Measurements from ENCODE around the gene LACTB. TPM values are rescaled to one million over a fixed set of nuclear protein-coding genes. Genes with fewer than 3 reads are reported as not detected.

Gene LACTB
- total and polyA plus RNA-seq, 2 of the 4 experiments (the other 2 are of a cell fraction) = 12.9 to 32.7 TPM

DNA sequence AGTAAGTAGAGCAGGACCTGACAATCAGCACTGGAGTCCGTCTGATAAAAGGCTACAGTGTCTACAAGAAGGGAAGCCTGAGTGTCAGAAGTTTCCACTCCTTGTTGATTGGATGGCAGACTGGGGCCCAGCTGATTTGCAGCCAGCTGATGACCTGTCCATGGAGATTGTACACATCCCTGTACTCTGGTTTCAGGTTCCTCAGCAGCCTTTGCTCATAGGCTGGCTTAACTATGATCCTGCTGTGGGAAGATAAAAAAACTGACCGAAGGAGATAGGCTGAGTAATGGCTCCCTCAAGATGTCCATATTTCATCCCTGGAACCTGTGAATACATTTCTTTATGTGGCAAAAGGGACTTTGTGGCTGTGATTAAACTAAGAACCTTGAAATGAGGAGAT, 11.7 kb upstream of the LACTB start:
- Histone ChIP-seq H3K79me1 (ENCODE audit: low read depth in 1 of 2, low read length in 2 of 2) (peaks cover 0 to 7% of the 10 kb centered on the region in 2 experiments; a peak in 2 of 4 replicates), H3K4me2 (ENCODE audit: low read depth, low read length) (no peak overlapping the region), H4K5ac (ENCODE audit: low read depth, low read length) (peak overlapping the region; percentile 49; the same call in 1 of the 2 replicates), H3K18ac (ENCODE audit: low read depth, low read length) (peak overlapping the region; percentile 73; the same call in 1 of the 2 replicates), H2BK120ac (ENCODE audit: low read depth, low read length) (peak overlapping the region; percentile 96), H3K27ac (ENCODE audit: insufficient read depth, low read length) (no peak overlapping the region), H3K9me3 (ENCODE audit: control insufficient read depth, insufficient read depth, low read length) (peaks cover 6% of the 10 kb centered on the region), H2AFZ (replicated peaks; ENCODE audit: low read length, poor library complexity) (no peak overlapping the region), H4K8ac (ENCODE audit: low read depth in 2 of 2, low read length in 2 of 2) (peak overlapping the region in 1 of 2 experiments; percentile 75; a peak in 3 of 4 replicates), H4K91ac (ENCODE audit: insufficient read depth, low read depth, low read length) (peak overlapping the region; percentile 91), H3K36me3 (ENCODE audit: control insufficient read depth, insufficient read depth, low read length) (no peaks in the 10 kb centered on the region), H2BK5ac (ENCODE audit: low read depth, low read length, poor library complexity, severe bottlenecking) (peak overlapping the region; percentile 8), H3K4me1 (ENCODE audit: control insufficient read depth, insufficient read depth, low read length) (peaks cover 17% of the 10 kb centered on the region), H3K23ac (ENCODE audit: low read depth, low read length) (peak overlapping the region; percentile 18; the same call in 1 of the 2 replicates), H2BK20ac (ENCODE audit: low read depth, low read length) (peak overlapping the region; percentile 69), H2BK15ac (ENCODE audit: low read depth, low read length) (peak overlapping the region; percentile 85), H3K9me1 (ENCODE audit: insufficient read depth, low read length) (peaks cover 13% of the 10 kb centered on the region), H2AK5ac (ENCODE audit: low read depth, low read length) (peak overlapping the region; percentile 84; the same call in 1 of the 2 replicates), H3K9ac (ENCODE audit: low read depth, low read length) (no peak overlapping the region), H4K20me1 (ENCODE audit: insufficient read depth, low read length) (no peaks in the 10 kb centered on the region), H3K4ac (ENCODE audit: low read depth, low read length) (peak overlapping the region; percentile 95), H3K14ac (replicated peaks; ENCODE audit: low read depth, low read length) (peak overlapping the region; percentile 87), H2AK9ac (replicated peaks; ENCODE audit: low read depth, low read length, poor library complexity) (no peak overlapping the region), H3K27me3 (ENCODE audit: control insufficient read depth, insufficient read depth, low read length) (no peaks in the 10 kb centered on the region), H3K4me3 (ENCODE audit: insufficient read depth, low read depth, low read length) (no peak overlapping the region), H3K56ac (ENCODE audit: extremely low read depth, insufficient read depth, low read length) (no peak overlapping the region)
- BruUV-seq (replicated peaks) = no TSS peak
- 100% methylated on average over 1 of the region's 2 CpGs; no CpG with 5 or more reads in 1 of the 2 experiments for WGBS, 2 experiments (ENCODE audit: extremely low coverage in 2 of 2, insufficient read length in 1 of 2)
- peak; percentile 73 for DNase-seq
- ChIA-PET CTCF (interaction anchor here (0.6 to 1.2 kb wide), 2 partner anchors 16 to 331 kb away, joined by 3 to 7 read pairs; no protein-coding TSS in a partner anchor), POLR2A (ENCODE audit: unreplicated experiment) (no interaction called here)
- TF ChIP-seq CHD1 (IDR thresholded peaks at IDR 0.05; ENCODE audit: low read depth, low read length) (no peak), MAFK (IDR thresholded peaks at IDR 0.05; ENCODE audit: low read depth, low read length) (no peak), NFE2L2 (IDR thresholded peaks at IDR 0.05; ENCODE audit: low read depth, low read length) (no peak), SMC3 (IDR thresholded peaks at IDR 0.05; ENCODE audit: low read depth, low read length) (no peak), FOS (IDR thresholded peaks at IDR 0.05; ENCODE audit: low read depth, low read length) (no peak), POLR2A (IDR thresholded peaks at IDR 0.05; ENCODE audit: low read depth, low read length) (no peak), RAD21 (IDR thresholded peaks at IDR 0.05; ENCODE audit: low read length) (no peak), MAZ (IDR thresholded peaks at IDR 0.05; ENCODE audit: borderline replicate concordance, low read depth, low read length) (no peak), MXI1 (IDR thresholded peaks at IDR 0.05; ENCODE audit: borderline replicate concordance, low read depth, low read length) (no peak), BHLHE40 (IDR thresholded peaks at IDR 0.05; ENCODE audit: low read depth, low read length) (no peak), CEBPB (IDR thresholded peaks at IDR 0.05; ENCODE audit: low read depth, low read length) (no peak), RCOR1 (IDR thresholded peaks at IDR 0.05; ENCODE audit: insufficient replicate concordance, low read length) (no peak)
- TF ChIP-seq, protein P1, sequence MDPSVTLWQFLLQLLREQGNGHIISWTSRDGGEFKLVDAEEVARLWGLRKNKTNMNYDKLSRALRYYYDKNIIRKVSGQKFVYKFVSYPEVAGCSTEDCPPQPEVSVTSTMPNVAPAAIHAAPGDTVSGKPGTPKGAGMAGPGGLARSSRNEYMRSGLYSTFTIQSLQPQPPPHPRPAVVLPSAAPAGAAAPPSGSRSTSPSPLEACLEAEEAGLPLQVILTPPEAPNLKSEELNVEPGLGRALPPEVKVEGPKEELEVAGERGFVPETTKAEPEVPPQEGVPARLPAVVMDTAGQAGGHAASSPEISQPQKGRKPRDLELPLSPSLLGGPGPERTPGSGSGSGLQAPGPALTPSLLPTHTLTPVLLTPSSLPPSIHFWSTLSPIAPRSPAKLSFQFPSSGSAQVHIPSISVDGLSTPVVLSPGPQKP (IDR thresholded peaks at IDR 0.05; ENCODE audit: borderline replicate concordance, low read depth, low read length) = no peak
- TF ChIP-seq, protein P2, sequence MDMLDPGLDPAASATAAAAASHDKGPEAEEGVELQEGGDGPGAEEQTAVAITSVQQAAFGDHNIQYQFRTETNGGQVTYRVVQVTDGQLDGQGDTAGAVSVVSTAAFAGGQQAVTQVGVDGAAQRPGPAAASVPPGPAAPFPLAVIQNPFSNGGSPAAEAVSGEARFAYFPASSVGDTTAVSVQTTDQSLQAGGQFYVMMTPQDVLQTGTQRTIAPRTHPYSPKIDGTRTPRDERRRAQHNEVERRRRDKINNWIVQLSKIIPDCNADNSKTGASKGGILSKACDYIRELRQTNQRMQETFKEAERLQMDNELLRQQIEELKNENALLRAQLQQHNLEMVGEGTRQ (IDR thresholded peaks at IDR 0.05; ENCODE audit: low read depth, low read length) = no peak
- dilution Hi-C loops (cut with HindIII; ENCODE audit: low sequenced_read_pairs, unreplicated experiment) (no loop called here), intact Hi-C loops (cut with micrococcal nuclease) (no loop called here), in situ Hi-C loops (cut with MboI; ENCODE audit: low sequenced_read_pairs) (no loop called here)
- ATAC-seq (ENCODE audit: low read depth) = no peak

Data from IMR-90 (cell line).